Endometrial microvascular endothelial cells (primary cell): ENCODE data around the gene GNG2. TPM values are rescaled to one million over a fixed set of nuclear protein-coding genes. Genes with fewer than 3 reads are reported as not detected.
"Not testable (repeated sequence)": the region's sequence is repeated elsewhere in the genome, so short reads cannot be mapped to it uniquely, and the experiment has no call there.

Experiments used
- in situ Hi-C: cut with HindIII; loops from 2 replicates; pipeline ENCODE4 v1.10.0; 2017; ENCODE audit warnings: low sequenced_read_pairs, low pct_unique_long_range_greater_than_20kb; ENCODE audit errors: inconsistent ontology term
- total RNA-seq: library from RNA; depleted of rRNA; stranded (reverse); fragments of >200 nt; gene quantifications from one replicate; pipeline ENCODE4 v1.2.3, GENCODE V29; 2015; ENCODE audit errors: inconsistent ontology term

Gene GNG2
- total RNA-seq, 1 donor from 2014 or later = 8.5 TPM

GRCh38 chr14:51880835-51881580 lies 20.6 kb downstream of the GNG2 start:
- in situ Hi-C loops = no loop called here

GRCh38 chr14:51881636-51882035 lies 21.2 kb downstream of the GNG2 start:
- in situ Hi-C loops = no loop called here

- in situ Hi-C loops = no loop called here
These were observed 22.8 kb downstream of the GNG2 start for GRCh38 chr14:51883232-51883631.

GRCh38 chr14:51884086-51884927 lies 23.9 kb downstream of the GNG2 start:
- in situ Hi-C loops = no loop called here

GRCh38 chr14:51889851-51890250 lies 29.4 kb downstream of the GNG2 start:
- in situ Hi-C loops = no loop called here

- in situ Hi-C loops = no loop called here
These were observed 33.8 kb downstream of the GNG2 start for GRCh38 chr14:51894250-51894649.

- in situ Hi-C loops = no loop called here
These were observed 35.0 kb downstream of the GNG2 start for GRCh38 chr14:51895375-51895774.

- in situ Hi-C loops = no loop called here
These were observed 37.5 kb downstream of the GNG2 start for GRCh38 chr14:51897791-51898355.

GRCh38 chr14:51901475-51902024 lies 41.1 kb downstream of the GNG2 start:
- in situ Hi-C loops = no loop called here

GRCh38 chr14:51905656-51906121 lies 45.3 kb downstream of the GNG2 start:
- in situ Hi-C loops = not testable (repeated sequence)

- in situ Hi-C loops = no loop called here
These were observed 47.7 kb downstream of the GNG2 start for GRCh38 chr14:51908086-51908485.

GRCh38 chr14:51912112-51912786 lies 51.8 kb downstream of the GNG2 start:
- in situ Hi-C loops = no loop called here

- in situ Hi-C loops = no loop called here
These were observed 53.9 kb downstream of the GNG2 start for GRCh38 chr14:51914310-51914709.

GRCh38 chr14:51917193-51917592 lies 56.8 kb downstream of the GNG2 start:
- in situ Hi-C loops = no loop called here

- in situ Hi-C loops = no loop called here
These were observed 60.6 kb downstream of the GNG2 start for GRCh38 chr14:51921026-51921425.

GRCh38 chr14:51922624-51923023 lies 62.2 kb downstream of the GNG2 start:
- in situ Hi-C loops = no loop called here

- in situ Hi-C loops = no loop called here
These were observed 64.2 kb downstream of the GNG2 start for GRCh38 chr14:51924600-51924999.

- in situ Hi-C loops = no loop called here
These were observed 65.6 kb downstream of the GNG2 start for GRCh38 chr14:51925980-51926379.

GRCh38 chr14:51926449-51926848 lies 66.0 kb downstream of the GNG2 start:
- in situ Hi-C loops = no loop called here
